Testis (tissue), 3 donors: ENCODE measurements around the gene PPHLN1. TPM values are rescaled to one million over a fixed set of nuclear protein-coding genes. Genes with fewer than 3 reads are reported as not detected.
"Not testable (repeated sequence)": the region's sequence is repeated elsewhere in the genome, so short reads cannot be mapped to it uniquely, and the experiment has no call there.

ENCODE experiments used
- DNase-seq: peaks from one replicate; pipeline ENCODE4 v3.0.0-alpha.2; 2019
- H3K27ac ChIP-seq, 2 donors: fragments of 200-600 bp; sonication (generic); one replicate each; pipeline ENCODE4 v1.5.1; 2019
- H3K27me3 ChIP-seq: fragments of 200-600 bp; sonication (generic); one replicate; pipeline ENCODE4 v1.5.1; 2019
- H3K36me3 ChIP-seq: fragments of 200-600 bp; sonication (generic); one replicate; pipeline ENCODE4 v1.5.1; 2017; ENCODE audit warnings: low read depth; ENCODE audit errors: missing control alignments
- H3K4me1 ChIP-seq: fragments of 200-600 bp; sonication (generic); one replicate; pipeline ENCODE4 v1.5.1; 2019
- H3K4me3 ChIP-seq, 2 donors: fragments of 200-600 bp; sonication (generic); one replicate each; pipeline ENCODE4 v1.5.1; 2017 to 2019
- H3K9me3 ChIP-seq: fragments of 200-600 bp; sonication (generic); one replicate; pipeline ENCODE4 v1.5.1; 2017
- CTCF ChIP-seq, 3 experiments: fragments of 450-650 bp in 2 of 3; fragments of 200-600 bp in 1 of 3; sonication (generic) in 1 of 3; IDR thresholded peaks; one replicate each; pipeline ENCODE4 v1.5.1; 2016 to 2019; ENCODE audit warnings: antibody characterized with exemption in 3 of 3, mild to moderate bottlenecking in 2 of 3, moderate library complexity in 1 of 3
- POLR2A ChIP-seq: fragments of 450-650 bp; IDR thresholded peaks from one replicate; pipeline ENCODE4 v1.6.1; 2017; ENCODE audit warnings: antibody characterized with exemption, mild to moderate bottlenecking, moderate library complexity
- WGBS, 2 donors: methylation state at CpG; one replicate each; pipeline ENCODE4 v1.1.5; 2018; 5-methylcytosine and 5-hydroxymethylcytosine counted together
- intact Hi-C: fragments of 100-400 bp; cut with DNase I; formaldehyde crosslinking; loops from one replicate; pipeline ENCODE4 v1.15.1; 2023; ENCODE audit warnings: low total_unique reads
- polyA plus RNA-seq: library from polyadenylated mRNA; stranded (reverse); fragments of 350-450 nt; fragmentation: Illumina TruSeq; extraction: RNeasy Lipid Tissue Mini Kit (QIAGEN cat#74804); gene quantifications from one replicate; pipeline ENCODE4 v1.2.3, GENCODE V29; 2014; ENCODE audit warnings: low read depth, low replicate concordance; ENCODE audit not compliant: insufficient read depth
- total RNA-seq, 2 donors: library from RNA; depleted of rRNA; stranded (reverse); fragments of >200 nt; gene quantifications; one replicate each; pipeline ENCODE4 v1.2.3, GENCODE V29; 2016

Gene PPHLN1
- total and polyA plus RNA-seq, 3 donors from 2014 or later = 83.1 to 101 (median 91.7) TPM

GRCh38 chr12:42380733-42381132, 54.8 kb downstream of the PPHLN1 start:
- H3K9me3 ChIP-seq = no peaks in the 10 kb centered on the region
- DNase-seq = no peak
- H3K36me3 ChIP-seq = no peaks in the 10 kb centered on the region
- no peak overlapping the region for H3K27ac ChIP-seq
- TF ChIP-seq POLR2A = no peak
- no peak for TF ChIP-seq CTCF (IDR thresholded peaks at IDR 0.05)
- intact Hi-C loops = no loop called here
- no peak overlapping the region for H3K4me3 ChIP-seq
- no peaks in the 10 kb centered on the region for H3K4me1 ChIP-seq
- no peaks in the 10 kb centered on the region for H3K27me3 ChIP-seq
- WGBS, 2 donors = 100% methylated on average over 1 of the region's 1 CpG

GRCh38 chr12:42382013-42382696, 56.2 kb downstream of the PPHLN1 start:
- intact Hi-C loops = no loop called here
- WGBS, 2 donors = 73 to 84% methylated on average over 2 of the region's 2 CpGs
- Histone ChIP-seq H3K27me3 (no peaks in the 10 kb centered on the region), H3K9me3 (no peaks in the 10 kb centered on the region), H3K4me1 (no peaks in the 10 kb centered on the region), H3K36me3 (no peaks in the 10 kb centered on the region), H3K27ac (no peak overlapping the region), H3K4me3 (no peak overlapping the region)
- TF ChIP-seq CTCF (IDR thresholded peaks at IDR 0.05) (no peak), POLR2A (no peak)
- no peak for DNase-seq

GRCh38 chr12:42385326-42385841, 59.4 kb downstream of the PPHLN1 start:
- TF ChIP-seq POLR2A = no peak
- no peak for TF ChIP-seq CTCF (IDR thresholded peaks at IDR 0.05)
- 82 to 86% methylated on average over 3 of the region's 3 CpGs for WGBS, 2 donors
- intact Hi-C loops = no loop called here

GRCh38 chr12:42386308-42386707, 60.3 kb downstream of the PPHLN1 start:
- Histone ChIP-seq H3K27ac (no peak overlapping the region), H3K27me3 (no peaks in the 10 kb centered on the region), H3K36me3 (no peaks in the 10 kb centered on the region), H3K4me3 (no peak overlapping the region), H3K4me1 (peaks cover 11% of the 10 kb centered on the region), H3K9me3 (no peaks in the 10 kb centered on the region)
- DNase-seq = no peak
- intact Hi-C loops = no loop called here
- TF ChIP-seq CTCF (IDR thresholded peaks at IDR 0.05) = no peak
- no peak for TF ChIP-seq POLR2A
- WGBS, 2 donors = 51 to 59% methylated on average over 2 of the region's 2 CpGs

More at GRCh38 chr12:42385326-42385841, 59.4 kb downstream of the PPHLN1 start:
- Histone ChIP-seq H3K27me3 (no peaks in the 10 kb centered on the region), H3K4me3 (no peak overlapping the region), H3K9me3 (no peaks in the 10 kb centered on the region), H3K4me1 (peaks cover 11% of the 10 kb centered on the region), H3K27ac (no peak overlapping the region), H3K36me3 (no peaks in the 10 kb centered on the region)
- no peak for DNase-seq

- H3K4me1 ChIP-seq = peaks cover 11% of the 10 kb centered on the region
- H3K27me3 ChIP-seq, H3K36me3 ChIP-seq, intact Hi-C loops, H3K9me3 ChIP-seq, H3K4me3 ChIP-seq: not testable (repeated sequence)
- 55 to 66% methylated on average over 5 of the region's 5 CpGs for WGBS, 2 donors
- DNase-seq = peak; percentile 47
- peak overlapping the region; percentile 24 to 44 for H3K27ac ChIP-seq
Observed at GRCh38 chr12:42388086-42388485, 62.1 kb downstream of the PPHLN1 start.
